ENCODE data around the gene LONP1. TPM values are rescaled to one million over a fixed set of nuclear protein-coding genes. Genes with fewer than 3 reads are reported as not detected.

LONP1 gene
- total RNA-seq, 1 donor from 2014 or later = 37.1 TPM

GRCh38 chr19:5686647-5687359 is 33.1 kb downstream of the LONP1 start:
- no peaks in the 10 kb centered on the region for H3K9me3 ChIP-seq (ENCODE audit: control insufficient read depth in 3 of 3, low read length in 3 of 3)
- H3K36me3 ChIP-seq (ENCODE audit: control insufficient read depth in 3 of 3, insufficient read depth in 3 of 3, low read length in 3 of 3) = peaks cover 0 to under 1% (median under 1%) of the 10 kb centered on the region in 3 donors
- H3K4me1 ChIP-seq (ENCODE audit: control insufficient read depth in 3 of 3, insufficient read depth in 3 of 3, low read length in 3 of 3) = peaks cover 17 to 34% (median 21%) of the 10 kb centered on the region in 3 donors
- no peaks in the 10 kb centered on the region for H3K27me3 ChIP-seq (ENCODE audit: control insufficient read depth in 3 of 3, insufficient read depth in 3 of 3, low read length in 3 of 3)
- peak overlapping the region in 2 of 3 donors; percentile 56 to 68 for H3K9ac ChIP-seq (ENCODE audit: low read depth in 1 of 3, low read length in 3 of 3)
- H3K27ac ChIP-seq (ENCODE audit: low read depth, low read length) = peak overlapping the region; percentile 74
- peak overlapping the region; percentile 40 to 75 (median 73) for H3K4me3 ChIP-seq (ENCODE audit: low read length in 3 of 3)

GRCh38 chr19:5686326-5686646 is 33.7 kb downstream of the LONP1 start:
- Histone ChIP-seq H3K4me3 (ENCODE audit: low read length in 3 of 3) (peak overlapping the region; percentile 40 to 75 (median 73)), H3K27ac (ENCODE audit: low read depth, low read length) (peak overlapping the region; percentile 74)

GRCh38 chr19:5684694-5685430 is 35.1 kb downstream of the LONP1 start:
- Histone ChIP-seq H3K36me3 (ENCODE audit: control insufficient read depth in 3 of 3, insufficient read depth in 3 of 3, low read length in 3 of 3) (no peaks in the 10 kb centered on the region), H3K27me3 (ENCODE audit: control insufficient read depth in 3 of 3, insufficient read depth in 3 of 3, low read length in 3 of 3) (no peaks in the 10 kb centered on the region), H3K9ac (ENCODE audit: low read depth in 1 of 3, low read length in 3 of 3) (no peak overlapping the region), H3K27ac (ENCODE audit: low read depth, low read length) (no peak overlapping the region), H3K4me3 (ENCODE audit: low read length in 3 of 3) (no peak overlapping the region), H3K4me1 (ENCODE audit: control insufficient read depth in 3 of 3, insufficient read depth in 3 of 3, low read length in 3 of 3) (peaks cover 8 to 32% (median 15%) of the 10 kb centered on the region in 3 donors), H3K9me3 (ENCODE audit: control insufficient read depth in 3 of 3, low read length in 3 of 3) (no peaks in the 10 kb centered on the region)

More at GRCh38 chr19:5686326-5686646, 33.7 kb downstream of the LONP1 start:
- H3K36me3 ChIP-seq (ENCODE audit: control insufficient read depth in 3 of 3, insufficient read depth in 3 of 3, low read length in 3 of 3) = no peaks in the 10 kb centered on the region
- peaks cover 15 to 34% (median 19%) of the 10 kb centered on the region in 3 donors for H3K4me1 ChIP-seq (ENCODE audit: control insufficient read depth in 3 of 3, insufficient read depth in 3 of 3, low read length in 3 of 3)
- H3K9ac ChIP-seq (ENCODE audit: low read depth in 1 of 3, low read length in 3 of 3) = peak overlapping the region in 2 of 3 donors; percentile 50 to 62
- H3K27me3 ChIP-seq (ENCODE audit: control insufficient read depth in 3 of 3, insufficient read depth in 3 of 3, low read length in 3 of 3) = no peaks in the 10 kb centered on the region
- H3K9me3 ChIP-seq (ENCODE audit: control insufficient read depth in 3 of 3, low read length in 3 of 3) = no peaks in the 10 kb centered on the region

- no peaks in the 10 kb centered on the region for H3K27me3 ChIP-seq (ENCODE audit: control insufficient read depth in 3 of 3, insufficient read depth in 3 of 3, low read length in 3 of 3)
- no peaks in the 10 kb centered on the region for H3K36me3 ChIP-seq (ENCODE audit: control insufficient read depth in 3 of 3, insufficient read depth in 3 of 3, low read length in 3 of 3)
- no peak overlapping the region for H3K4me3 ChIP-seq (ENCODE audit: low read length in 3 of 3)
- no peaks in the 10 kb centered on the region for H3K9me3 ChIP-seq (ENCODE audit: control insufficient read depth in 3 of 3, low read length in 3 of 3)
- no peak overlapping the region for H3K9ac ChIP-seq (ENCODE audit: low read depth in 1 of 3, low read length in 3 of 3)
- no peak overlapping the region for H3K27ac ChIP-seq (ENCODE audit: low read depth, low read length)
- H3K4me1 ChIP-seq (ENCODE audit: control insufficient read depth in 3 of 3, insufficient read depth in 3 of 3, low read length in 3 of 3) = peaks cover 16 to 39% (median 21%) of the 10 kb centered on the region in 3 donors
Measured at GRCh38 chr19:5683177-5683886, 36.6 kb downstream of the LONP1 start.

GRCh38 chr19:5682107-5682482 is 37.9 kb downstream of the LONP1 start:
- Histone ChIP-seq H3K4me3 (ENCODE audit: low read length in 3 of 3) (no peak overlapping the region), H3K27ac (ENCODE audit: low read depth, low read length) (no peak overlapping the region), H3K9ac (ENCODE audit: low read depth in 1 of 3, low read length in 3 of 3) (no peak overlapping the region), H3K36me3 (ENCODE audit: control insufficient read depth in 3 of 3, insufficient read depth in 3 of 3, low read length in 3 of 3) (peaks cover 5 to 7% (median 6%) of the 10 kb centered on the region in 3 donors), H3K9me3 (ENCODE audit: control insufficient read depth in 3 of 3, low read length in 3 of 3) (no peaks in the 10 kb centered on the region), H3K27me3 (ENCODE audit: control insufficient read depth in 3 of 3, insufficient read depth in 3 of 3, low read length in 3 of 3) (no peaks in the 10 kb centered on the region), H3K4me1 (ENCODE audit: control insufficient read depth in 3 of 3, insufficient read depth in 3 of 3, low read length in 3 of 3) (peaks cover 16 to 40% (median 18%) of the 10 kb centered on the region in 3 donors)

GRCh38 chr19:5681391-5682106 is 38.4 kb downstream of the LONP1 start:
- Histone ChIP-seq H3K36me3 (ENCODE audit: control insufficient read depth in 3 of 3, insufficient read depth in 3 of 3, low read length in 3 of 3) (peaks cover 5 to 7% (median 6%) of the 10 kb centered on the region in 3 donors), H3K27ac (ENCODE audit: low read depth, low read length) (no peak overlapping the region), H3K9ac (ENCODE audit: low read depth in 1 of 3, low read length in 3 of 3) (peak overlapping the region; percentile 72 to 99 (median 97)), H3K9me3 (ENCODE audit: control insufficient read depth in 3 of 3, low read length in 3 of 3) (no peaks in the 10 kb centered on the region), H3K4me1 (ENCODE audit: control insufficient read depth in 3 of 3, insufficient read depth in 3 of 3, low read length in 3 of 3) (peaks cover 17 to 46% (median 24%) of the 10 kb centered on the region in 3 donors), H3K27me3 (ENCODE audit: control insufficient read depth in 3 of 3, insufficient read depth in 3 of 3, low read length in 3 of 3) (no peaks in the 10 kb centered on the region), H3K4me3 (ENCODE audit: low read length in 3 of 3) (peak overlapping the region; percentile 97 to 99 (median 99))

GRCh38 chr19:5680437-5681368 is 39.2 kb downstream of the LONP1 start, which contains the start of the genes HSD11B1L and MICOS13:
TSS of gene HSD11B1L (plus strand) at chr19:5681027. CDS start at chr19:5684833, 3,806 bp downstream.
TSS of gene MICOS13 (minus strand) at chr19:5680516. CDS start at chr19:5680486, 30 bp downstream.
- Histone ChIP-seq H3K36me3 (ENCODE audit: control insufficient read depth in 3 of 3, insufficient read depth in 3 of 3, low read length in 3 of 3) (peaks cover 5 to 7% (median 6%) of the 10 kb centered on the region in 3 donors), H3K27ac (ENCODE audit: low read depth, low read length) (peak within 1 kb of the TSS; percentile 92), H3K9me3 (ENCODE audit: control insufficient read depth in 3 of 3, low read length in 3 of 3) (no peaks in the 10 kb centered on the region), H3K4me1 (ENCODE audit: control insufficient read depth in 3 of 3, insufficient read depth in 3 of 3, low read length in 3 of 3) (peaks cover 26 to 48% (median 29%) of the 10 kb centered on the region in 3 donors), H3K9ac (ENCODE audit: low read depth in 1 of 3, low read length in 3 of 3) (peak within 1 kb of the TSS; percentile 97 to 99 (median 99)), H3K27me3 (ENCODE audit: control insufficient read depth in 3 of 3, insufficient read depth in 3 of 3, low read length in 3 of 3) (no peaks in the 10 kb centered on the region), H3K4me3 (ENCODE audit: low read length in 3 of 3) (peak within 1 kb of the TSS; percentile 97 to 99 (median 99))

- no peaks in the 10 kb centered on the region for H3K27me3 ChIP-seq (ENCODE audit: control insufficient read depth in 3 of 3, insufficient read depth in 3 of 3, low read length in 3 of 3)
- H3K36me3 ChIP-seq (ENCODE audit: control insufficient read depth in 3 of 3, insufficient read depth in 3 of 3, low read length in 3 of 3) = peaks cover 5 to 7% (median 6%) of the 10 kb centered on the region in 3 donors
- H3K4me1 ChIP-seq (ENCODE audit: control insufficient read depth in 3 of 3, insufficient read depth in 3 of 3, low read length in 3 of 3) = peaks cover 27 to 54% (median 29%) of the 10 kb centered on the region in 3 donors
- no peaks in the 10 kb centered on the region for H3K9me3 ChIP-seq (ENCODE audit: control insufficient read depth in 3 of 3, low read length in 3 of 3)
- peak overlapping the region; percentile 97 to 99 (median 99) for H3K4me3 ChIP-seq (ENCODE audit: low read length in 3 of 3)
- H3K27ac ChIP-seq (ENCODE audit: low read depth, low read length) = peak overlapping the region; percentile 92
- peak overlapping the region; percentile 97 to 99 (median 99) for H3K9ac ChIP-seq (ENCODE audit: low read depth in 1 of 3, low read length in 3 of 3)
Measured at GRCh38 chr19:5680084-5680436, 39.9 kb downstream of the LONP1 start.
